ENCODE results near the gene PRPF40A.

Gene PRPF40A

GRCh38 chr2:152717228-152718075, at the start of gene PRPF40A:
TSS of gene PRPF40A (minus strand) at chr2:152717461. CDS start at chr2:152717439, 22 bp downstream.
- TF ChIP-seq CTCF (IDR thresholded peaks at IDR 0.05) = no peak

GRCh38 chr2:152766928-152767327, 49.7 kb upstream of the PRPF40A start:
- no peak for TF ChIP-seq CTCF (IDR thresholded peaks at IDR 0.05)

- TF ChIP-seq CTCF (IDR thresholded peaks at IDR 0.05) = no peak
These were observed 46.4 kb upstream of the PRPF40A start for GRCh38 chr2:152763651-152764050.

- TF ChIP-seq CTCF (IDR thresholded peaks at IDR 0.05) = no peak
These were observed 44.9 kb upstream of the PRPF40A start for GRCh38 chr2:152762202-152762601.

GRCh38 chr2:152761214-152761613, 44.0 kb upstream of the PRPF40A start:
- no peak for TF ChIP-seq CTCF (IDR thresholded peaks at IDR 0.05)

GRCh38 chr2:152759290-152760072, 42.2 kb upstream of the PRPF40A start:
- no peak for TF ChIP-seq CTCF (IDR thresholded peaks at IDR 0.05)

- TF ChIP-seq CTCF (IDR thresholded peaks at IDR 0.05) = no peak
These were observed 37.8 kb upstream of the PRPF40A start for GRCh38 chr2:152755029-152755428.
